Measurements from ENCODE around the gene MCOLN2. TPM values are rescaled to one million over a fixed set of nuclear protein-coding genes. Genes with fewer than 3 reads are reported as not detected.

MCOLN2 gene
- total and polyA plus RNA-seq, 2 of the 13 experiments (the other 11 are each of a cell fraction or from before 2014, with no cell fraction given), result not detected

GRCh38 chr1:84985365-84985764 lies 11.5 kb downstream of the MCOLN2 start:
- Histone ChIP-seq H4K20me1 (ENCODE audit: insufficient read depth, low read length) (no peaks in the 10 kb centered on the region), H3K27me3 (ENCODE audit: control insufficient read depth in 1 of 2, insufficient read depth in 2 of 2, low read length in 2 of 2) (no peaks in the 10 kb centered on the region), H3K9me3 (ENCODE audit: low read length) (no peaks in the 10 kb centered on the region), H3K9ac (ENCODE audit: insufficient read depth, low read depth, low read length) (no peak overlapping the region), H2AFZ (ENCODE audit: low read length) (no peak overlapping the region), H3K4me1 (ENCODE audit: insufficient read depth, low read length) (no peaks in the 10 kb centered on the region), H3K27ac (ENCODE audit: extremely low read length, insufficient read depth, low read length) (no peak overlapping the region), H3K4me3 (replicated peaks in 1 of 3; ENCODE audit: insufficient read depth in 1 of 3, low read depth in 2 of 3, low read length in 3 of 3) (no peak overlapping the region), H3K36me3 (replicated peaks in 1 of 2; ENCODE audit: control insufficient read depth in 1 of 2, insufficient read depth in 2 of 2, low read length in 2 of 2) (no peaks in the 10 kb centered on the region), H3K4me2 (ENCODE audit: low read depth, low read length) (no peak overlapping the region), H3K79me2 (ENCODE audit: insufficient read depth, low read length) (no peaks in the 10 kb centered on the region)
- POLR2A ChIA-PET, result no interaction called here
- no TSS peak for BruUV-seq (replicated peaks)
- DNase-seq (ENCODE audit: low spot score), result no peak
- FAIRE-seq, result no peak
- CTCF ChIA-PET (ENCODE audit: low intra/inter-chr PET ratio, low total read pairs), result no interaction called here
- ATAC-seq, result no peak
- TF ChIP-seq MAFF (IDR thresholded peaks at IDR 0.05; ENCODE audit: low read depth, low read length) (no peak), MXD4 (CRISPR knock-in tag; IDR thresholded peaks at IDR 0.05) (no peak), CREM (IDR thresholded peaks at IDR 0.05) (no peak), CREM (CRISPR knock-in tag; IDR thresholded peaks at IDR 0.05) (no peak), WIZ (CRISPR knock-in tag; IDR thresholded peaks at IDR 0.05) (no peak), SMARCC2 (IDR thresholded peaks at IDR 0.05) (no peak), GTF2F1 (IDR thresholded peaks at IDR 0.05; ENCODE audit: low read length) (no peak), ZNF569 (CRISPR knock-in tag; IDR thresholded peaks at IDR 0.05; ENCODE audit: borderline replicate concordance) (no peak), REST (IDR thresholded peaks at IDR 0.05; ENCODE audit: borderline replicate concordance in 1 of 2, low read depth in 1 of 2, low read length in 2 of 2) (no peak), HMG20B (CRISPR knock-in tag; conservative IDR thresholded peaks at IDR 0.05) (no peak), ZNF790 (CRISPR knock-in tag; IDR thresholded peaks at IDR 0.05; ENCODE audit: borderline replicate concordance) (no peak), BCLAF1 (IDR thresholded peaks at IDR 0.05) (no peak), FLYWCH1 (CRISPR knock-in tag; IDR thresholded peaks at IDR 0.05) (no peak), LRRFIP1 (CRISPR knock-in tag; conservative IDR thresholded peaks at IDR 0.05) (no peak), ATRX (CRISPR knock-in tag; IDR thresholded peaks at IDR 0.05; ENCODE audit: borderline replicate concordance) (no peak), HES4 (CRISPR knock-in tag; IDR thresholded peaks at IDR 0.05; ENCODE audit: borderline replicate concordance) (no peak), ZNF563 (CRISPR knock-in tag; IDR thresholded peaks at IDR 0.05) (no peak), ZNF776 (CRISPR knock-in tag; IDR thresholded peaks at IDR 0.05) (no peak), ZMYM3 (CRISPR knock-in tag; IDR thresholded peaks at IDR 0.05) (no peak)
- in situ Hi-C loops (cut with HindIII; ENCODE audit: extremely low pct_ligation_motif_present, low pct_unique_long_range_greater_than_20kb) (no loop called here), intact Hi-C loops (cut with micrococcal nuclease; ENCODE audit: unreplicated experiment) (no loop called here)

Measured in HepG2 (cell line).